Effector memory CD8-positive, alpha-beta T cell (primary cell): ENCODE data around the gene STUB1.

Experiments used
- ATAC-seq: fragments of 150-1000 bp; cut with Tn5 transposase; replicated peaks from 2 replicates; pipeline ENCODE4 v1.10.0; 2021; ENCODE audit warnings: mild to moderate bottlenecking, moderate library complexity
- DNase-seq, 3 experiments: peaks; one replicate each; pipeline ENCODE4 v3.0.0; 2021
- H3K27ac Mint-ChIP-seq, 2 donors: one replicate each; pipeline ENCODE4 v1.8.0; 2022; ENCODE audit warnings: mild to moderate bottlenecking in 2 of 2, mixed read lengths in 2 of 2, moderate library complexity in 2 of 2
- H3K27me3 Mint-ChIP-seq, 2 donors: one replicate each; pipeline ENCODE4 v1.8.0; 2022; ENCODE audit warnings: mixed read lengths in 2 of 2
- H3K36me3 Mint-ChIP-seq: one replicate; pipeline ENCODE4 v1.8.0; 2022; ENCODE audit warnings: mild to moderate bottlenecking, moderate library complexity, mixed read lengths; ENCODE audit not compliant: insufficient read depth
- H3K4me1 Mint-ChIP-seq, 2 donors: one replicate each; pipeline ENCODE4 v1.8.0; 2022; ENCODE audit warnings: low read depth in 2 of 2, mixed read lengths in 2 of 2
- H3K4me3 Mint-ChIP-seq, 2 donors: one replicate each; pipeline ENCODE4 v1.8.0; 2022; ENCODE audit warnings: mild to moderate bottlenecking in 2 of 2, mixed read lengths in 2 of 2, moderate library complexity in 2 of 2
- H3K9me3 Mint-ChIP-seq, 2 donors: one replicate each; pipeline ENCODE4 v1.8.0; 2022; ENCODE audit warnings: mixed read lengths in 2 of 2

STUB1 gene

DNA sequence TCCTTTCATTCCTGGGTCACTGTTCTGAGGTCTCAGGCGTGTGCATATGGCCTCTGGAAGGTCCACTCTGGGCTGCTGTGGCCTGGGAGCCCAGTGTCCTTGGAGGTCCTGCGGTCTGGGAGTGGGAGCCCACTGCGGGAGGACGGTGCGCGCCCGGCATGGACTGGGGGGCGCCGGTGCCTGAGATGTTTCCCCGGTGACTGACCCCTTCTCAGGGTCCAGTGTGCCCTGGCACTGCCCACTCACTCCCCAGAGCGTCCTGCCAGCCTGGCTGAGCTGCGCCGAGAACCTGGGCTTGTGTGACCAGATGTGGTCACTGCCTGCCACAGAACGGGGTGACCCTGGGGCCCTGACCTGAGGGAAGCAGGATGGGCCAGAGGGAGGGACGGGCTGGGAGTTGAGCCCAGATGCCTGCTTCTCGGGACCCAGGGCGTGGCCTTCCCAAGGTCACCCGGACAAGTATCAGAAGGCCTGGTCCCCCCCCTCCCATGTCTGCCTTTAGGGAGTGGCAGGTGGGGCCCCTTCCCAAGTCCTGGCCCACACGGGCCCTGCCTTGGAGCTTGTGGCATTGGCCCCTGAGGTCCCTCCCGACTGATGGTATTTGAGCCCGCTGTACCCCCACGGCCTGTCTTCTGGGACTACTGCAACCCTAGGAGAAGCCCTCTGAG lies 5.9 kb upstream of the STUB1 start:
- Mint-ChIP-seq H3K36me3 (peaks cover 9% of the 10 kb centered on the region), H3K4me3 (peak overlapping the region in 1 of 2 donors; percentile 48), H3K27me3 (peaks cover 0 to 6% of the 10 kb centered on the region in 2 donors), H3K27ac (peak overlapping the region in 1 of 2 donors; percentile 46), H3K4me1 (peaks cover 5 to 17% of the 10 kb centered on the region in 2 donors), H3K9me3 (no peaks in the 10 kb centered on the region)
- ATAC-seq (no peak), DNase-seq (no peak)

DNA sequence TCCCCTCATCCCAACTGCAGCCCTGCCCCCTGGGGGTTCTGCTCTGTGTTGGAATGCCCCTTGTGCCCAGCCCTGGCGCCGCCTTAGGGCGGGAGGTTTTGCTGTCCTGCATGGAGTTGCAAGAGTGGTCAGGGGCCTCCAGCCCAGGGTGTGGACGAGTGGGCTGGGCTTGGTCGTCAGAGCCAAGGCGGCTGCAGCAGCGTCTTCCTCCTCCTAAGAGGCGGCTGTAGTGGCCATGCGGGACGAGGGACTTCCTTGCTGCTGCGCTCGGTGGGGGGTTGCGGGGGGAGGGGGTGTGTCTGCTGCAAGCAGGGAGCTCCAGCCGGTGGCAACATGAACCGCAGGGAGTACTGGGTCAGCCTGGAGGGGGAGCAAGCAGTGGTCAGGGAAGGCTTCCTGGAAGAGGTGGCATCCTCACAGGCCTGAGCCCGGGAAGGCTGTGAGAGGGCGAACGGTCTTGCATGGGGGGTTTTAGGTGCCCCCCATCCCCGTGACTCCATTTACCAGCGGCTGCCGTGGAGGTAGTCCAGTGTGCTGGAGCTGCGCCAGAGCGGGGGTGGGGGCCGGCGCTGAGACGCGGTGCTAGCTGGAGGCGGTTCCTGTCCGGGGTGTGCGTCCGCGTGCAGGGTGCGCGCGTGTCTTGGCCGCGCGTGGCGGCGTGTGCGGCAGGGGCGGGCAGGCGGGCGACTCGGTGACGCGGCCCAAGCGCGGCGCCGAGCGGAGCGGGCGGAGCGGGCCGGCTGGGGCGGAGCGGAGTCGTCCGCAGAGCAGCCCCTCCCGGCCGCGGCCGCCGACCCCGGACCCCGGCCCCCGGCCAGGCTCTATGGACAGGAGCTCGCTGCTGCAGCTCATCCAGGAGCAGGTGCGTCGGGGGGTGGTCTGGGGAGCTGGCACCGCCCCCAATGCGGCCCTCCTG lies 5.0 kb upstream of the STUB1 start, which contains the start of gene RHBDL1:
Gene RHBDL1 (plus strand): TSS at position 704 of the 916 bp plus-strand sequence. CDS start 120 bp downstream, at position 824.
- H3K36me3 Mint-ChIP-seq = peaks cover 1% of the 10 kb centered on the region
- H3K4me3 Mint-ChIP-seq = peak within 1 kb of the TSS; percentile 35 to 48
- H3K4me1 Mint-ChIP-seq = peaks cover 8 to 17% of the 10 kb centered on the region in 2 donors
- H3K9me3 Mint-ChIP-seq = no peaks in the 10 kb centered on the region
- H3K27me3 Mint-ChIP-seq = peaks cover 0 to 6% of the 10 kb centered on the region in 2 donors
- ATAC-seq (no peak), DNase-seq (no peak)
- H3K27ac Mint-ChIP-seq = peak within 1 kb of the TSS in 1 of 2 donors; percentile 46

DNA sequence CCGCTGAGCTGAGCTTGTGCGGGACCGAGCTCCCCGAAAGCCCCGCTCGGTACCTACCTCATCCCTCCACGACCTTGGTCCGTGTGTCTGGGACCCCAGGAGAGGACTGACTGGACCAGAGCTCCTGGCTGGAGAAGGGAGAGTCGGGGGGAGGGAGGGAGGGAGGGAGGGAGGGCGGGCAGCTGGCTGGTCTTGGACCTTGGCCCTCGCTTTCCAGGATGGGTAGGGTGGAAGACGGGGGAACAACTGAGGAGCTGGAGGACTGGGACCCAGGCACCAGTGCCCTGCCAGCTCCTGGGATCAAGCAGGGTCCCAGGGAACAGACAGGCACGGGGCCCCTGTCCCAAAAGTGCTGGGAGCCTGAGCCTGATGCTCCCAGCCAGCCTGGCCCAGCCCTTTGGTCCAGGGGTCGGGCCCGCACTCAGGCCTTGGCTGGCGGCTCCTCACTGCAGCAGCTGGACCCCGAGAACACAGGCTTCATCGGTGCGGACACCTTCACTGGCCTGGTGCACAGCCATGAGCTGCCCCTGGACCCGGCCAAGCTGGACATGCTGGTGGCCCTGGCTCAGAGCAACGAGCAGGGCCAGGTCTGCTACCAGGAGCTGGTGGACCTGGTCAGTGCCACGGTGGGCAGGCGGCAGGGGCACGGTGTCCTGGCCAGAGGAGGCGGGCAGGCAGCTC lies 4.2 kb upstream of the STUB1 start:
- H3K9me3 Mint-ChIP-seq = no peaks in the 10 kb centered on the region
- DNase-seq (no peak), ATAC-seq (no peak)
- H3K4me1 Mint-ChIP-seq = peaks cover 8 to 18% of the 10 kb centered on the region in 2 donors
- peaks cover 2% of the 10 kb centered on the region for H3K36me3 Mint-ChIP-seq
- peaks cover 0 to 6% of the 10 kb centered on the region in 2 donors for H3K27me3 Mint-ChIP-seq
- no peak overlapping the region for H3K27ac Mint-ChIP-seq
- H3K4me3 Mint-ChIP-seq = no peak overlapping the region

DNA sequence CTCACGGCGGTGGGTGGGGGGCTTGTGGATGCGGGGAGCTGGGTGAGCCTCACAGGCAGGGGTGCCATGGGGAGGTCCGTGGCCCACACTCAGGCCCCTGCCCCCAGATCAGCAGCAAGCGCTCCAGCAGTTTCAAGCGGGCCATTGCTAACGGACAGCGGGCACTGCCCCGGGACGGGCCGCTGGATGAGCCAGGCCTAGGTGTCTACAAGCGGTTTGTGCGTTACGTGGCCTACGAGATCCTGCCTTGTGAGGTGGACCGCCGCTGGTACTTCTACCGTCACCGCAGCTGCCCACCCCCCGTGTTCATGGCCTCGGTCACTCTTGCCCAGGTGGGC lies 3.7 kb upstream of the STUB1 start:
- Mint-ChIP-seq H3K9me3 (no peaks in the 10 kb centered on the region), H3K4me3 (no peak overlapping the region), H3K27ac (no peak overlapping the region), H3K4me1 (peaks cover 8 to 22% of the 10 kb centered on the region in 2 donors), H3K36me3 (peaks cover 7% of the 10 kb centered on the region), H3K27me3 (peaks cover 0 to 6% of the 10 kb centered on the region in 2 donors)
- DNase-seq (no peak), ATAC-seq (no peak)

DNA sequence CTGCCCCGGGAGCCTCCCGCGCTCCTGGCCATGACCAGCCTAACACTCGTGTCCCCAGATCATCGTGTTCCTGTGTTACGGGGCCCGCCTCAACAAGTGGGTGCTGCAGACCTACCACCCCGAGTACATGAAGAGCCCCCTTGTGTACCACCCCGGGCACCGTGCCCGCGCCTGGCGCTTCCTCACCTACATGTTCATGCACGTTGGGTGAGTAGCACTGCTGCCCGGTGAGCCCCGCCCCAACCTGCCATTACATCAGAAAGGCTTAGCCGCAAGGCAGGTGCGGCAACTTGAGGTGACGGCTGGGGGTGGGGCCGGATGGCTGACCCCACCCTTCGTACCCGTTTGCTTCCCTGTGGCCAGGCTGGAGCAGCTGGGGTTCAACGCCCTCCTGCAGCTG lies 3.3 kb upstream of the STUB1 start:
- H3K27me3 Mint-ChIP-seq = peaks cover 0 to 6% of the 10 kb centered on the region in 2 donors
- H3K36me3 Mint-ChIP-seq = peaks cover 11% of the 10 kb centered on the region
- H3K4me3 Mint-ChIP-seq = no peak overlapping the region
- H3K9me3 Mint-ChIP-seq = no peaks in the 10 kb centered on the region
- H3K4me1 Mint-ChIP-seq = peaks cover 11 to 26% of the 10 kb centered on the region in 2 donors
- DNase-seq = no peak
- ATAC-seq = no peak
- no peak overlapping the region for H3K27ac Mint-ChIP-seq

DNA sequence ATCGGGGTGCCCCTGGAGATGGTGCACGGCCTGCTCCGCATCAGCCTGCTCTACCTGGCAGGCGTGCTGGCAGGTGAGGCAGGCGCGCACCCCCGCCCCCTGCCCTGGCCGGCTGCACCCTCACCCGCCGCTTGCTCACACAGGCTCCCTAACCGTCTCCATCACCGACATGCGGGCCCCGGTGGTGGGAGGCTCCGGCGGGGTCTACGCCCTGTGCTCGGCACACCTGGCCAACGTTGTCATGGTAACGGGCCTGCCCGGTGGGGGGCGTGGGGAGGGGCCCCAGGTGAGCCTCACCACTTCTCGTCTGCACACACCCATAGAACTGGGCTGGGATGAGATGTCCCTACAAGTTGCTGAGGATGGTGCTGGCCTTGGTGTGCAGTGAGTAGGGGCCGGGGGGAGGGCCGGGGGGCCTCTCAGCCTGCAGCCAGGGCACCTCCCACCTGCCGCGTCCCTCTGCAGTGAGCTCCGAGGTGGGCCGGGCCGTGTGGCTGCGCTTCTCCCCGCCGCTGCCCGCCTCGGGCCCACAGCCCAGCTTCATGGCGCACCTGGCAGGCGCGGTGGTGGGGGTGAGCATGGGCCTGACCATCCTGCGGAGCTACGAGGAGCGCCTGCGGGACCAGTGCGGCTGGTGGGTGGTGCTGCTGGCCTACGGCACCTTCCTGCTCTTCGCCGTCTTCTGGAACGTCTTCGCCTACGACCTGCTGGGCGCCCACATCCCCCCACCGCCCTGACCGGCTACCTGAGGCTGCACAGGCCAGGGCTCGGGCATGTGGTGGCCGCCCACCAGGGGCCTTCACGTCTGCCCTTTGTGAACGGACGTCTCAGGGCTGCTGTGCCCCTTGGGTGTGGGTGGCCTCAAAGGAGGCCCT lies 2.7 kb upstream of the STUB1 start:
- peaks cover 0 to 6% of the 10 kb centered on the region in 2 donors for H3K27me3 Mint-ChIP-seq
- no peak overlapping the region for H3K27ac Mint-ChIP-seq
- H3K36me3 Mint-ChIP-seq = peaks cover 17% of the 10 kb centered on the region
- no peak for ATAC-seq
- H3K9me3 Mint-ChIP-seq = no peaks in the 10 kb centered on the region
- DNase-seq = no peak
- H3K4me1 Mint-ChIP-seq = peaks cover 11 to 31% of the 10 kb centered on the region in 2 donors
- peak overlapping the region in 1 of 2 donors; percentile 45 for H3K4me3 Mint-ChIP-seq

DNA sequence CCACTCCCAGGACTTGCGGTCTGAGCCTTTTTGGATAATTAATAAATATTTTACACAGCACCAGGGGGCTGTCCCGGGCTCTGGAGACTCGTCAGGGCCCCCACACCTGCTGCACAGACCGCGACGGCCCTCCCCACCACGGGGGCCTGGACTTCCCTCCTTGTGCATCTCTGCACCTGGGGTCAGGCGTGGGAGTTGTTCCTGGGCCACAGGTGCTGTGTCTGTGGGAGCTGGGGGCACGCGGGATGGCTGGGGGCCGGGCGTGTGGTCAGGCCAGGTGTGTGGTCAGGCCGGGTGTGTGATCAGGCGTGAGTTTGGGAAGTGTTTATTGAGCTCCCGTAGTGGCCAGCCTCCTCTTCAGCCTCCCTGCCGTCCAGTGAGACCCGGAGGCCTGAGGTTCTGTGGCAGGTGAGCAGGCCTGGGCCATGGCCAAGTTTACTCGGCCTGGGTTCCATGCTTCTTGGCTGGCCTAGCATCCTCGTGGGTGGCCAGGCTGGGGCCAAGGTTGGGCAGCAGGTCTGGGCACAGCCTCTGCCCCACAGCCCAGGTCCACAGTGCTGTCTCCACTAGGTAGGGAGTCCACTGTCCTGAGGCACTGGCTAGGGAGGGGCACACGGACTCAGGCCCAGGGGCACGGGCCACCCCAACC lies 1.9 kb upstream of the STUB1 start:
- peaks cover 0 to 6% of the 10 kb centered on the region in 2 donors for H3K27me3 Mint-ChIP-seq
- H3K27ac Mint-ChIP-seq = peak overlapping the region in 1 of 2 donors; percentile 62
- peak overlapping the region; percentile 75 to 78 for H3K4me3 Mint-ChIP-seq
- peaks cover 11 to 35% of the 10 kb centered on the region in 2 donors for H3K4me1 Mint-ChIP-seq
- no peak for DNase-seq
- H3K36me3 Mint-ChIP-seq = peaks cover 24% of the 10 kb centered on the region
- no peaks in the 10 kb centered on the region for H3K9me3 Mint-ChIP-seq
- ATAC-seq = no peak

DNA sequence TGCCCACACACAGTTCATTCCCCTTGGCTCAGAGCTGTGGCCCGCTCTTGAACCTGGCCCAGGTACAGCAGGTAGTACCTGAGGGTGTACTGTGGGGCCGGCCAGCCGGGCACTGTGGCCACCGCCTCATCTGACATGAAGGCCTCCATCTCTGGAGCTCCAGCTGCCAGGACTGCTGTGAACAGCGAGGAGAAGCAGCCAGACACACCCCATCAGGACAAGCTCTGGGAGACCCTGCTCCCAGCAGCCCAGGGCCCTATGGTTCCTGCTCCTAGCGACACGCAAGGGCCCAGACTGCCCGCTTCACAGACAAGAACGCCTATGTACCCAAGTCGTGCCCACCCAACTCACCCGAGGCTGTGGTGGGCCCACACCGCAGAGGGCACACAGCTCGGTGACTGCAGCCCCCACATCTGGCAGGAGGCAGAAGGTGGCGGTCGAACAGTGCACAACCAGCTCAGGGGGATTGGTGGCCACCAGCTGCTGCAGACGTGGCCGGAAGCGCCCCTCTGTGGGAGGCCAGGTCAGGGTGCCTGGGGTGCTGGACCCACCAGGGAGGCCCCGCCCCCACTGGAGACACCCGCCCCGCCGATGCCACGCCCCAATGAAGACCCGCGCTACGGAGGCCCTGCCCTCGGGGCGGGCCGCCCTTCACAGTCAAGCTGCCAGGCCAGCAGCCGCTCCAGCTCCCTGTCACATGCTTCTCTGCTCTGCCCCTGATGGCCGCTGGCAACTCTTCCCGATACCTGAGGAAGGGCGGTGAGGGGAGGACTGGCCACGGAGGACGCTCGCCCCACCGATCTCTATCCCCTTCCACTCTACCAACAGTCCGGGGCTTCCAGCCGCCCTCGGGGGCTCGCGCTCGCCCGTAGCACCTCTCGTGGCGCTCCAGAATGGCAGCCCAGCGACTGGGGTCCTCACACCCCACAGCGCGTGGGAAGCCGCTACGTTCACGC lies 1.1 kb upstream of the STUB1 start:
- H3K36me3 Mint-ChIP-seq = peaks cover 31% of the 10 kb centered on the region
- DNase-seq (peak in 2 of 3 experiments; percentile 33 to 35), ATAC-seq (peak; percentile 6)
- peaks cover 11 to 36% of the 10 kb centered on the region in 2 donors for H3K4me1 Mint-ChIP-seq
- no peaks in the 10 kb centered on the region for H3K9me3 Mint-ChIP-seq
- peaks cover 0 to 6% of the 10 kb centered on the region in 2 donors for H3K27me3 Mint-ChIP-seq
- H3K27ac Mint-ChIP-seq = peak overlapping the region; percentile 25 to 62
- H3K4me3 Mint-ChIP-seq = peak overlapping the region; percentile 75 to 78

DNA sequence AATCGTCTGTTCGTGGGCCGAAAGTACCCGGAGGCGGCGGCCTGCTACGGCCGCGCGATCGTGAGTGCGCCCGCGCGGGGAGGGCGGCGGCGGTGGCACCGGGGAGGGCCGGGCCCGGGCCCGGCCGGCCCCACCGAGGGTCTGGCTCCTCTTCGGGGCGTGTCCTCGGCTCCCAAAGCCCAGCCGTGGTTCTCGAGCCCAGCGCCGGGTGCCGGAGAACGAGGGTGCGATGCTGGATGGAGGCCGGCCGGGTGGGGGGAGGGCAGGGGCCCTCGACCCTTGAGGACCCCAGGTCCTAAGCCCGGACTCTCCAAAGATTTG lies 375 bp downstream of the STUB1 start:
- no peaks in the 10 kb centered on the region for H3K27me3 Mint-ChIP-seq
- ATAC-seq (no peak), DNase-seq (no peak)
- H3K9me3 Mint-ChIP-seq = no peaks in the 10 kb centered on the region
- peak overlapping the region in 1 of 2 donors; percentile 32 for H3K27ac Mint-ChIP-seq
- peaks cover 35% of the 10 kb centered on the region for H3K36me3 Mint-ChIP-seq
- peak overlapping the region; percentile 75 to 78 for H3K4me3 Mint-ChIP-seq
- peaks cover 7 to 33% of the 10 kb centered on the region in 2 donors for H3K4me1 Mint-ChIP-seq

DNA sequence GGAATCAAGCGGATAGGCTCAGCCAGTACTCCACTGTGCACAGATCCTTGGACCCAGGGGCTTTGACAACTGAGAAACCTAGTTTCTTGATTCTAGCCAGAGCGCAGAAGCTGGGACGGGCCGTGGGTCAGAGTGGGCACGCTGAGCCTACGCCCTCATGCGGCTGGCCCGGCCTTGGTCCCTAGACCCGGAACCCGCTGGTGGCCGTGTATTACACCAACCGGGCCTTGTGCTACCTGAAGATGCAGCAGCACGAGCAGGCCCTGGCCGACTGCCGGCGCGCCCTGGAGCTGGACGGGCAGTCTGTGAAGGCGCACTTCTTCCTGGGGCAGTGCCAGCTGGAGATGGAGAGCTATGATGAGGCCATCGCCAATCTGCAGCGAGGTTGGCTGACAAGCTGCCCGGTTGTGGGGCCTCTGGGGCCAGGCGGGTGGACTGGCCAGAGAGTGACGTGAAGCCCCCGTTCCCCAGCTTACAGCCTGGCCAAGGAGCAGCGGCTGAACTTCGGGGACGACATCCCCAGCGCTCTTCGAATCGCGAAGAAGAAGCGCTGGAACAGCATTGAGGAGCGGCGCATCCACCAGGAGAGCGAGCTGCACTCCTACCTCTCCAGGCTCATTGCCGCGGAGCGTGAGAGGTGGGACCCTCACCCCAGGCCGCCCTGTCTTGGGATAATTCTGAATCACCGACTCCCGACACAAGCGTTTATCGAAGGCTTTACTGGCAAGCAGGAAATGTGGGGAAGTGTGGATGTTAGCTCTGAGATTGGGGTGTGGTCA lies 946 bp downstream of the STUB1 start:
- DNase-seq (no peak), ATAC-seq (no peak)
- Mint-ChIP-seq H3K36me3 (peaks cover 35% of the 10 kb centered on the region), H3K4me3 (peak overlapping the region; percentile 75 to 78), H3K27ac (peak overlapping the region; percentile 32 to 44), H3K27me3 (no peaks in the 10 kb centered on the region), H3K9me3 (no peaks in the 10 kb centered on the region), H3K4me1 (peaks cover 7 to 37% of the 10 kb centered on the region in 2 donors)
